HG02973 (cell line): ENCODE results near the gene ANTXR1.
"Not testable (repeated sequence)": the region's sequence is repeated elsewhere in the genome, so short reads cannot be mapped to it uniquely, and the experiment has no call there.

Experiments
- ATAC-seq: cut with Tn5 transposase; IDR thresholded peaks from one replicate; pipeline ENCODE4 v1.9.1; 2021; ENCODE audit warnings: moderate library complexity; ENCODE audit not compliant: unreplicated experiment

The ANTXR1 gene

GRCh38 chr2:69223759-69224511 lies 211.0 kb downstream of the ANTXR1 start:
- ATAC-seq: no peak

GRCh38 chr2:69224512-69224837 lies 211.5 kb downstream of the ANTXR1 start:
- ATAC-seq: no peak

GRCh38 chr2:69225933-69226332 lies 213.0 kb downstream of the ANTXR1 start:
- ATAC-seq: no peak

GRCh38 chr2:69226903-69227302 lies 213.9 kb downstream of the ANTXR1 start:
- ATAC-seq: no peak

GRCh38 chr2:69227716-69228115 lies 214.7 kb downstream of the ANTXR1 start:
- no peak for ATAC-seq

- not testable (repeated sequence) for ATAC-seq
These were observed 218.0 kb downstream of the ANTXR1 start for GRCh38 chr2:69230946-69231345.

- ATAC-seq: no peak
These were observed 218.8 kb downstream of the ANTXR1 start for GRCh38 chr2:69231612-69232277.

- ATAC-seq: not testable (repeated sequence)
These were observed 222.9 kb downstream of the ANTXR1 start for GRCh38 chr2:69235835-69236234.

GRCh38 chr2:69237070-69237670 lies 224.2 kb downstream of the ANTXR1 start:
- ATAC-seq: no peak

- no peak for ATAC-seq
These were observed 225.6 kb downstream of the ANTXR1 start for GRCh38 chr2:69238449-69239031.

GRCh38 chr2:69241093-69241492 lies 228.1 kb downstream of the ANTXR1 start:
- no peak for ATAC-seq

GRCh38 chr2:69241664-69242514 lies 228.9 kb downstream of the ANTXR1 start:
- no peak for ATAC-seq

GRCh38 chr2:69242651-69243051 lies 229.7 kb downstream of the ANTXR1 start:
- ATAC-seq: no peak

GRCh38 chr2:69243652-69244051 lies 230.7 kb downstream of the ANTXR1 start:
- no peak for ATAC-seq

GRCh38 chr2:69244882-69245281 lies 231.9 kb downstream of the ANTXR1 start:
- no peak for ATAC-seq

GRCh38 chr2:69247583-69247982 lies 234.6 kb downstream of the ANTXR1 start:
- ATAC-seq: no peak

GRCh38 chr2:69248232-69248631 lies 235.3 kb downstream of the ANTXR1 start:
- ATAC-seq: no peak

GRCh38 chr2:69250981-69251380 lies 238.0 kb downstream of the ANTXR1 start:
- ATAC-seq: no peak

- ATAC-seq: no peak
These were observed 239.0 kb downstream of the ANTXR1 start for GRCh38 chr2:69251943-69252342.

GRCh38 chr2:69253112-69253511 lies 240.1 kb downstream of the ANTXR1 start:
- ATAC-seq: no peak
